Mesendoderm (in vitro differentiated cells): ENCODE measurements around the gene ATP6V1G3.

Experiments
- DNase-seq: peaks from one replicate; pipeline ENCODE4 v3.0.0; 2013
- H2AK5ac ChIP-seq: 2 replicates; pipeline ENCODE4 v1.6.1; 2013; ENCODE audit warnings: low read length, inconsistent platforms
- H2BK120ac ChIP-seq: 2 replicates; pipeline ENCODE4 v1.6.1; 2013; ENCODE audit warnings: low read depth, mild to moderate bottlenecking, low read length, moderate library complexity, mixed read lengths
- H2BK15ac ChIP-seq: replicated peaks from 2 replicates; pipeline ENCODE4 v1.6.1; 2013; ENCODE audit warnings: low read depth, mild to moderate bottlenecking, moderate library complexity
- H2BK5ac ChIP-seq: 2 replicates; pipeline ENCODE4 v1.6.1; 2013; ENCODE audit warnings: low read length, inconsistent platforms
- H3K18ac ChIP-seq: 2 replicates; pipeline ENCODE4 v1.6.1; 2013; ENCODE audit warnings: mild to moderate bottlenecking, low read length, mixed read lengths
- H3K23ac ChIP-seq: one replicate; pipeline ENCODE4 v1.6.1; 2013; ENCODE audit warnings: low read length
- H3K27ac ChIP-seq: 2 replicates; pipeline ENCODE4 v1.5.1; 2013; ENCODE audit warnings: low read depth, mild to moderate bottlenecking, inconsistent platforms, low read length, moderate library complexity
- H3K27me3 ChIP-seq: 2 replicates; pipeline ENCODE4 v1.6.1; 2013; ENCODE audit warnings: low read length, control low read depth, mild to moderate bottlenecking, inconsistent platforms; ENCODE audit not compliant: insufficient read depth, poor library complexity
- H3K36me3 ChIP-seq: 2 replicates; pipeline ENCODE4 v1.6.1; 2013; ENCODE audit warnings: low read length, inconsistent platforms; ENCODE audit not compliant: control insufficient read depth, insufficient read depth
- H3K4ac ChIP-seq: one replicate; pipeline ENCODE4 v1.6.1; 2013; ENCODE audit warnings: low read depth, mild to moderate bottlenecking, low read length, moderate library complexity
- H3K4me1 ChIP-seq: 2 replicates; pipeline ENCODE4 v1.6.1; 2013; ENCODE audit warnings: low read depth, low read length, inconsistent platforms; ENCODE audit not compliant: control insufficient read depth
- H3K4me2 ChIP-seq: 2 replicates; pipeline ENCODE4 v1.6.1; 2013; ENCODE audit warnings: low read length
- H3K4me3 ChIP-seq: 2 replicates; pipeline ENCODE4 v1.5.1; 2013; ENCODE audit warnings: mild to moderate bottlenecking, low read length
- H3K56ac ChIP-seq: one replicate; pipeline ENCODE4 v1.6.1; 2013; ENCODE audit warnings: low read length
- H3K79me1 ChIP-seq: 2 replicates; pipeline ENCODE4 v1.6.1; 2013; ENCODE audit warnings: low read length, inconsistent platforms
- H3K79me2 ChIP-seq: 2 replicates; pipeline ENCODE4 v1.6.1; 2013; ENCODE audit warnings: mild to moderate bottlenecking, low read length; ENCODE audit not compliant: control insufficient read depth, insufficient read depth
- H3K9ac ChIP-seq: 2 replicates; pipeline ENCODE4 v1.6.1; 2013; ENCODE audit warnings: low read length, inconsistent platforms
- H4K5ac ChIP-seq: one replicate; pipeline ENCODE4 v1.6.1; 2013; ENCODE audit warnings: low read length
- H4K8ac ChIP-seq: one replicate; pipeline ENCODE4 v1.6.1; 2013; ENCODE audit warnings: low read depth, mild to moderate bottlenecking, control low read depth, low read length, moderate library complexity
- WGBS: extraction: QIAGEN DNeasy Blood & Tissue Kit; methylation state at CpG from one replicate; pipeline ENCODE4 v1.1.7; 2013; ENCODE audit warnings: low lambda C conversion rate, missing lambda C conversion rate; ENCODE audit not compliant: insufficient coverage; ENCODE audit errors: extremely low coverage; 5-methylcytosine and 5-hydroxymethylcytosine counted together

ATP6V1G3 gene

DNA sequence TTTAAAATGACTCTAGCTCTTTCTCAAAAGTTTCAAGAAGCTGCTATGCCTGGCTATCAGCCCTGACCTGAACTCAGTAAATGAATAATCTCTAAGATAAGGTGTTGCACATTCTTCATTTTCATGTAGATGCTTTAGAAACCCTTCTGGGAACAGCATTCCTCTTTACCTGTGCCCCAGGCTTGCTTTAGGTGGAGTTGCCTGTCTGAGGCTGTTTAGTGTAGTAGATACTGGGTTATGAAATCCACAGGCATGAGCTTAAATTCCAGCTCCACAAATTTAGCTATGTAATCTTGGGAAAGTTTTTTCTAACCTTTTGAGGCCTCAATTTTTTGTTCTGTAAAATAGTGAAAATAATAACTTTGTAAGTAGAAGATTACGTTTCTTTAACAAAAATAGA, 41.6 kb downstream of the ATP6V1G3 start:
- H3K79me1 ChIP-seq: no peaks in the 10 kb centered on the region
- no peak overlapping the region for H4K8ac ChIP-seq
- DNase-seq: peak; percentile 61
- no peak overlapping the region for H3K27ac ChIP-seq
- no peak overlapping the region for H2BK120ac ChIP-seq
- H3K56ac ChIP-seq: no peak overlapping the region
- H2AK5ac ChIP-seq: no peak overlapping the region
- no peaks in the 10 kb centered on the region for H3K27me3 ChIP-seq
- no peak overlapping the region for H3K9ac ChIP-seq
- no peak overlapping the region for H3K4me3 ChIP-seq
- H3K79me2 ChIP-seq: no peaks in the 10 kb centered on the region
- H3K4me2 ChIP-seq: no peak overlapping the region
- no peak overlapping the region for H2BK5ac ChIP-seq
- H3K23ac ChIP-seq: no peak overlapping the region
- no CpG with 5 or more reads among the region's 1 CpG for WGBS
- H4K5ac ChIP-seq: no peak overlapping the region
- H3K4me1 ChIP-seq: no peaks in the 10 kb centered on the region
- H3K36me3 ChIP-seq: no peaks in the 10 kb centered on the region
- no peak overlapping the region for H3K18ac ChIP-seq
- H3K4ac ChIP-seq: no peak overlapping the region
- no peak overlapping the region for H2BK15ac ChIP-seq

DNA sequence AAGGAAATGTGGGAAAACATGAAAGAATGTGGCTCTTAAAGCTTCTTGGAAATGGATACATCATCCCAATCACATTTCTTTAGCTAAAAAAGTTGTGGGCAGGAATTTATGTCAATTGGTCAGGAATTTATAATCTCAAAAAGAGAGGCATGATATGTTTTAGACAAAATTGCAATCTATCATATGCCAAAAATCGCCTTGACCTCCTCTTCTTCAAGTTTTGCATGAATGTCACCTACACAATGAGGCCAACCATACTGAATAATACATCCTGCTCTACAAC, 42.4 kb downstream of the ATP6V1G3 start:
- no peaks in the 10 kb centered on the region for H3K79me2 ChIP-seq
- H3K56ac ChIP-seq: no peak overlapping the region
- H2AK5ac ChIP-seq: no peak overlapping the region
- no peak overlapping the region for H2BK15ac ChIP-seq
- H4K5ac ChIP-seq: no peak overlapping the region
- H3K4me1 ChIP-seq: no peaks in the 10 kb centered on the region
- H3K9ac ChIP-seq: no peak overlapping the region
- H3K36me3 ChIP-seq: no peaks in the 10 kb centered on the region
- no peak overlapping the region for H3K18ac ChIP-seq
- no peak overlapping the region for H3K4me3 ChIP-seq
- no peak overlapping the region for H2BK5ac ChIP-seq
- no peak for DNase-seq
- H4K8ac ChIP-seq: no peak overlapping the region
- no peaks in the 10 kb centered on the region for H3K79me1 ChIP-seq
- no peak overlapping the region for H3K23ac ChIP-seq
- no peak overlapping the region for H2BK120ac ChIP-seq
- no peak overlapping the region for H3K27ac ChIP-seq
- no CpG with 5 or more reads among the region's 1 CpG for WGBS
- H3K27me3 ChIP-seq: no peaks in the 10 kb centered on the region
- H3K4ac ChIP-seq: no peak overlapping the region
- H3K4me2 ChIP-seq: no peak overlapping the region

DNA sequence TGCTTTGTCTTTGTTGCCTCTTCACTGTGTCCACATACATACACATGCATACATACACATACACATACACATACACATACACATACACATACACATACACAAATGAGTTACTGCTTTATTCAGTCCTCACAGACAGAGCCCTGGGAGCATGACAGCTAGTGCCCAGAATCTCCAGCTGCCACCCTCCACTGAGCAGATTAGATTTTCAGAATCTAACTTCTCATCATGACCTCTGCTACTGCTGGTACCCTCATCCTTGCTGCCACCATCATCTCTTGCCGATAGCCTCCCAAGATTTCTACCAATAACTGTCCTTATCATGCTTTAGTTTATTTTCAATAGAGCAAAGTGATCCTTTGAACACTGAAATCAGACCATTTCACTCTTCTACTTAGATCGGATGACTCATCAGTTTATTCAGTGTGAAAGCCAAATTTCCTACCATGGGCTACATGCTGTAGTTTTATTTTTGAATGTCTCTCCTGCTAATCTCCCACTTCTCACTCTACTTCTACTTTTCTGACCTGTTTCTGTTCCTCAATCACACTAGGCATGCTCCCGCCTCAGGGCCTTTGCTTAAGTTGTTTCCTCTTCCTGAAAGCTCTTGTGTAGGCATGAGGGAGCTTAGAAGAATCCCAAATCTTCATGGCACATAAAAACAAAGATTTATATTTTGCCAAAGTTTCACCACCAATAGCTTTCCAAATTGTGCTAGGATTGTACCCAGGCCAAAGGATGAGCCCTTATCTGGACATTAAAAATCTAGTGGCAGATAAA, 43.0 kb downstream of the ATP6V1G3 start:
- H3K4me1 ChIP-seq: no peaks in the 10 kb centered on the region
- no peak overlapping the region for H3K4me3 ChIP-seq
- no peak overlapping the region for H3K18ac ChIP-seq
- no peak for DNase-seq
- no peak overlapping the region for H3K23ac ChIP-seq
- H2BK120ac ChIP-seq: no peak overlapping the region
- H3K79me2 ChIP-seq: no peaks in the 10 kb centered on the region
- H3K27ac ChIP-seq: no peak overlapping the region
- H4K5ac ChIP-seq: no peak overlapping the region
- H3K4me2 ChIP-seq: no peak overlapping the region
- no CpG with 5 or more reads among the region's 3 CpGs for WGBS
- no peak overlapping the region for H2AK5ac ChIP-seq
- H2BK15ac ChIP-seq: no peak overlapping the region
- H3K9ac ChIP-seq: no peak overlapping the region
- H3K27me3 ChIP-seq: no peaks in the 10 kb centered on the region
- H3K4ac ChIP-seq: no peak overlapping the region
- no peak overlapping the region for H2BK5ac ChIP-seq
- H3K36me3 ChIP-seq: no peaks in the 10 kb centered on the region
- no peak overlapping the region for H4K8ac ChIP-seq
- no peaks in the 10 kb centered on the region for H3K79me1 ChIP-seq
- H3K56ac ChIP-seq: no peak overlapping the region

DNA sequence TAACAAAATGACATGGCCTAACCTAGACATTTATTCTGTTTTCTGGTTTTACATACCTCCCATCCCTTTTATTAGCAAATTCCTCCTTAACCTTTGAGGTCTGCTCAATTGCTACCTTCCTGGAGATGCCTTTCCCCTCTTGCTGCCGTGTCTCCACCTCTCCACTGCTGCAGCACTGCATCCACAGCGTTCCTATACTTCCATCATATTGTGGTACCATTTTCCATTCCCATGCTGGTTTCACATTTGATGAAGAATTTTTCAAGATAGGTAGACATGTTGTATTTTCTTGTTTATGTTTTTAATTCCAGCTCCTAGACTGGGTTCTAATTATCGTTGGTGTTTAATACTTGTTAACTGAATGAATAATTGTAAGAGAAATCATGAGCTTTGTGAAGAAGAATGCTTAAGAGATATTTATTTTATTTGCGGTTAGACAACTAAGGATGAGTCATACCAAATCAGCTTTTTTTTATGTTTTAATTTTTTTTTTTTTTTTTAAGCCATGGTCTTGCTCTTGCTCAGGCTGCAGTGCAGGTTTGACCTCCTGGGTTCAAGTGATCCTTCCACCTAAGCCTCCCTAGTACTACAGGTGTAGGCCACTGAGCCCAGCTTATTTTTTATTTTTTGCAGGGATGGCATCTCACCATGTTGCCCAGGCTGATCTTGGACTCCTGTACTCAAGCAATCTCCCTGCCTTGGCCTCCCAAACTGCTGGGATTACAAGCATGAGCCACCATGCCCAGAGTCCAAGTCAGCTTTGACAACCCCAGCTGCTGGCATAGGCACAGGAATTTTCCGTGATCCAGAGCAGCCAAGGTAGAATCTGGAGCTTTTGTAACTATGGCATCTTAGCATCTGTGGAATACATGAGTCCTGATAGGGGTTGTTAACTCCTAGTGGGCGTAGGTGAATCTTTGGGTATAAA, 44.0 kb downstream of the ATP6V1G3 start:
- no peak overlapping the region for H4K5ac ChIP-seq
- no peaks in the 10 kb centered on the region for H3K79me2 ChIP-seq
- no peak overlapping the region for H3K56ac ChIP-seq
- no peak overlapping the region for H2BK120ac ChIP-seq
- H3K9ac ChIP-seq: no peak overlapping the region
- no peak overlapping the region for H3K18ac ChIP-seq
- H3K23ac ChIP-seq: no peak overlapping the region
- H2AK5ac ChIP-seq: no peak overlapping the region
- no peaks in the 10 kb centered on the region for H3K79me1 ChIP-seq
- no peaks in the 10 kb centered on the region for H3K4me1 ChIP-seq
- H3K4me3 ChIP-seq: no peak overlapping the region
- no peaks in the 10 kb centered on the region for H3K36me3 ChIP-seq
- no peak overlapping the region for H2BK5ac ChIP-seq
- no peak overlapping the region for H2BK15ac ChIP-seq
- no peak overlapping the region for H3K4ac ChIP-seq
- no peaks in the 10 kb centered on the region for H3K27me3 ChIP-seq
- no peak overlapping the region for H3K4me2 ChIP-seq
- WGBS: no CpG with 5 or more reads among the region's 6 CpGs
- DNase-seq: no peak
- H3K27ac ChIP-seq: no peak overlapping the region
- H4K8ac ChIP-seq: no peak overlapping the region

DNA sequence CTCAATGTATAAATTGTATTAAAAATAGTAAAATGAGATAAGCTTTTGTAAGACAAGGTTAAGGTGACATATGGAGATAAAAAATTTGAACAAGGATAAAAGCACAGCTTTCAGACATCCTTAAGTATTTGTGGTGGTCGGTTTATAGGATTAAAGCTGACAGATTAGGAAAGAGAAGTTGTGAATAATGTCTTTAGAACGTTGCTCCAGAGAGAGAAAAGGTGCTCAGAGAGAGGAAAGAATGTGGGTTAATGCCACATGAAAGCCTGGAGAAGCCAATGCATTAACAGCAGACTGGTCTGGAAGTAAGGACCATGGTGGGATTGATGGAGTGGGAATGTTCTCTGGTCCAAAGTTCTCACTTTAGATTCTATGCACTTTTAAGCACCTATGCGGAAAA, 44.8 kb downstream of the ATP6V1G3 start:
- no peaks in the 10 kb centered on the region for H3K79me1 ChIP-seq
- H4K5ac ChIP-seq: no peak overlapping the region
- H3K18ac ChIP-seq: no peak overlapping the region
- H3K4ac ChIP-seq: no peak overlapping the region
- no peak overlapping the region for H3K4me3 ChIP-seq
- no peak overlapping the region for H3K4me2 ChIP-seq
- no peak overlapping the region for H2BK15ac ChIP-seq
- no peak overlapping the region for H4K8ac ChIP-seq
- no peak overlapping the region for H2BK5ac ChIP-seq
- no peaks in the 10 kb centered on the region for H3K79me2 ChIP-seq
- H3K56ac ChIP-seq: no peak overlapping the region
- H3K9ac ChIP-seq: no peak overlapping the region
- no peak overlapping the region for H2BK120ac ChIP-seq
- no peaks in the 10 kb centered on the region for H3K27me3 ChIP-seq
- H2AK5ac ChIP-seq: no peak overlapping the region
- H3K36me3 ChIP-seq: no peaks in the 10 kb centered on the region
- H3K4me1 ChIP-seq: no peaks in the 10 kb centered on the region
- H3K23ac ChIP-seq: no peak overlapping the region
- H3K27ac ChIP-seq: no peak overlapping the region
- DNase-seq: no peak
- WGBS: no CpG with 5 or more reads among the region's 3 CpGs
